ENCODE data around the gene RBFOX2.

Gene RBFOX2

GRCh38 chr22:35957589-35957988 lies 71.0 kb downstream of the RBFOX2 start:
- no peak overlapping the region for H3K4me3 ChIP-seq (ENCODE audit: low read depth, low read length)
- DNase-seq (ENCODE audit: low read depth) = no peak

GRCh38 chr22:35956850-35957249 lies 71.8 kb downstream of the RBFOX2 start:
- no peak for DNase-seq (ENCODE audit: low read depth)
- no peak overlapping the region for H3K4me3 ChIP-seq (ENCODE audit: low read depth, low read length)

- no peak for DNase-seq (ENCODE audit: low read depth)
- no peak overlapping the region for H3K4me3 ChIP-seq (ENCODE audit: low read depth, low read length)
Measured at GRCh38 chr22:35955546-35955945, 73.1 kb downstream of the RBFOX2 start.

GRCh38 chr22:35952576-35952975 lies 76.0 kb downstream of the RBFOX2 start:
- no peak for DNase-seq (ENCODE audit: low read depth)
- H3K4me3 ChIP-seq (ENCODE audit: low read depth, low read length) = no peak overlapping the region

GRCh38 chr22:35950262-35950661 lies 78.4 kb downstream of the RBFOX2 start:
- DNase-seq (ENCODE audit: low read depth) = no peak
- no peak overlapping the region for H3K4me3 ChIP-seq (ENCODE audit: low read depth, low read length)

- DNase-seq (ENCODE audit: low read depth) = no peak
- H3K4me3 ChIP-seq (ENCODE audit: low read depth, low read length) = no peak overlapping the region
Measured at GRCh38 chr22:35949243-35949642, 79.4 kb downstream of the RBFOX2 start.

GRCh38 chr22:35947794-35948425 lies 80.7 kb downstream of the RBFOX2 start:
- H3K4me3 ChIP-seq (ENCODE audit: low read depth, low read length) = no peak overlapping the region
- DNase-seq (ENCODE audit: low read depth) = no peak

GRCh38 chr22:35944458-35944857 lies 84.2 kb downstream of the RBFOX2 start:
- H3K4me3 ChIP-seq (ENCODE audit: low read depth, low read length) = no peak overlapping the region
- no peak for DNase-seq (ENCODE audit: low read depth)

- no peak for DNase-seq (ENCODE audit: low read depth)
- H3K4me3 ChIP-seq (ENCODE audit: low read depth, low read length) = no peak overlapping the region
Measured at GRCh38 chr22:35940166-35940565, 88.5 kb downstream of the RBFOX2 start.

- DNase-seq (ENCODE audit: low read depth) = no peak
Measured at GRCh38 chr22:35938226-35938625, 90.4 kb downstream of the RBFOX2 start.

GRCh38 chr22:35930933-35931332 lies 97.7 kb downstream of the RBFOX2 start:
- DNase-seq (ENCODE audit: low read depth) = peak; percentile 36
- H3K4me3 ChIP-seq (ENCODE audit: low read depth, low read length) = no peak overlapping the region

More at GRCh38 chr22:35938226-35938625, 90.4 kb downstream of the RBFOX2 start:
- no peak overlapping the region for H3K4me3 ChIP-seq (ENCODE audit: low read depth, low read length)

GRCh38 chr22:35928285-35928798 lies 100.3 kb downstream of the RBFOX2 start:
- no peak overlapping the region for H3K4me3 ChIP-seq (ENCODE audit: low read depth, low read length)
- DNase-seq (ENCODE audit: low read depth) = no peak

- no peak for DNase-seq (ENCODE audit: low read depth)
- H3K4me3 ChIP-seq (ENCODE audit: low read depth, low read length) = no peak overlapping the region
Measured at GRCh38 chr22:35923026-35923425, 105.6 kb downstream of the RBFOX2 start.

- peak; percentile 67 for DNase-seq (ENCODE audit: low read depth)
- H3K4me3 ChIP-seq (ENCODE audit: low read depth, low read length) = no peak overlapping the region
Measured at GRCh38 chr22:35921777-35922176, 106.8 kb downstream of the RBFOX2 start.

- no peak overlapping the region for H3K4me3 ChIP-seq (ENCODE audit: low read depth, low read length)
- no peak for DNase-seq (ENCODE audit: low read depth)
Measured at GRCh38 chr22:35921044-35921443, 107.6 kb downstream of the RBFOX2 start.

GRCh38 chr22:35919002-35919542 lies 109.6 kb downstream of the RBFOX2 start:
- no peak overlapping the region for H3K4me3 ChIP-seq (ENCODE audit: low read depth, low read length)
- DNase-seq (ENCODE audit: low read depth) = no peak

GRCh38 chr22:35918456-35918855 lies 110.2 kb downstream of the RBFOX2 start:
- DNase-seq (ENCODE audit: low read depth) = no peak
- H3K4me3 ChIP-seq (ENCODE audit: low read depth, low read length) = no peak overlapping the region

GRCh38 chr22:35917651-35918050 lies 111.0 kb downstream of the RBFOX2 start:
- H3K4me3 ChIP-seq (ENCODE audit: low read depth, low read length) = no peak overlapping the region
- DNase-seq (ENCODE audit: low read depth) = no peak

- H3K4me3 ChIP-seq (ENCODE audit: low read depth, low read length) = peak overlapping the region; percentile 45
- DNase-seq (ENCODE audit: low read depth) = no peak
Measured at GRCh38 chr22:35915477-35916013, 113.1 kb downstream of the RBFOX2 start.

- peak; percentile 74 for DNase-seq (ENCODE audit: low read depth)
- peak overlapping the region; percentile 45 for H3K4me3 ChIP-seq (ENCODE audit: low read depth, low read length)
Measured at GRCh38 chr22:35914665-35915476, 113.8 kb downstream of the RBFOX2 start.
